SU-DHL-6 (cell line): ENCODE data around the gene IL17REL.

Experiments
- H2AFZ ChIP-seq: fragments of 200-600 bp; sonication (generic); 2 replicates; pipeline ENCODE4 v1.6.1; 2014; ENCODE audit warnings: low read depth, mild to moderate bottlenecking, moderate library complexity, mixed read lengths, antibody characterized with exemption, low read length; ENCODE audit not compliant: severe bottlenecking
- H3F3A ChIP-seq: fragments of 200-600 bp; shearing (Covaris generic); 2 replicates; pipeline ENCODE4 v1.6.0; 2016; ENCODE audit warnings: antibody characterized with exemption, mild to moderate bottlenecking; ENCODE audit not compliant: insufficient read depth
- H3K27ac ChIP-seq: fragments of 200-600 bp; sonication (generic); 2 replicates; pipeline ENCODE4 v1.5.1; 2016; ENCODE audit warnings: low read depth, mild to moderate bottlenecking, low read length, moderate library complexity, mixed read lengths
- H3K27me3 ChIP-seq: fragments of 200-600 bp; sonication (generic), shearing (Covaris generic); 2 replicates; pipeline ENCODE4 v1.6.0; 2014; ENCODE audit warnings: mild to moderate bottlenecking, low read length
- H3K36me3 ChIP-seq: fragments of 200-600 bp; sonication (generic); 2 replicates; pipeline ENCODE4 v1.6.1; 2014; ENCODE audit warnings: mild to moderate bottlenecking, low read length, mixed read lengths
- H3K4me2 ChIP-seq: fragments of 300-600, 200-600 bp; shearing (Covaris generic), sonication (generic); 2 replicates; pipeline ENCODE4 v1.6.0; 2014; ENCODE audit warnings: low read length, low read depth, mild to moderate bottlenecking; ENCODE audit not compliant: poor library complexity, severe bottlenecking
- H3K4me3 ChIP-seq: fragments of 200-600 bp; sonication (generic); 2 replicates; pipeline ENCODE4 v1.5.1; 2014; ENCODE audit warnings: antibody characterized with exemption, low read length, mild to moderate bottlenecking, mixed read lengths; ENCODE audit not compliant: insufficient read depth, poor library complexity, severe bottlenecking
- H3K79me2 ChIP-seq: fragments of 200-600 bp; sonication (generic); 2 replicates; pipeline ENCODE4 v1.6.1; 2014; ENCODE audit warnings: mild to moderate bottlenecking, low read length, moderate library complexity; ENCODE audit not compliant: insufficient read depth
- H3K9ac ChIP-seq: fragments of 200-600 bp; sonication (generic); 2 replicates; pipeline ENCODE4 v1.7.0; 2014; ENCODE audit warnings: mild to moderate bottlenecking, low read length
- H3K9me2 ChIP-seq: fragments of 200-600 bp; sonication (generic); replicated peaks from 2 replicates; pipeline ENCODE4 v1.6.1; 2014; ENCODE audit warnings: low read length; ENCODE audit not compliant: insufficient read depth
- H3K9me3 ChIP-seq: fragments of 200-600 bp; sonication (generic); 2 replicates; pipeline ENCODE4 v1.6.1; 2014; ENCODE audit warnings: low read length, mixed read lengths; ENCODE audit not compliant: insufficient read depth
- H4K20me1 ChIP-seq: fragments of 200-600 bp; sonication (generic); 2 replicates; pipeline ENCODE4 v1.6.1; 2014; ENCODE audit warnings: low read depth, mild to moderate bottlenecking, antibody characterized with exemption, low read length, moderate library complexity, mixed read lengths
- CTCF ChIP-seq: fragments of 200-600 bp; sonication (generic); IDR thresholded peaks from one replicate; pipeline ENCODE4 v1.5.1; 2017; ENCODE audit warnings: antibody characterized with exemption, mild to moderate bottlenecking, low read length, moderate library complexity; ENCODE audit not compliant: insufficient read depth, poor library complexity, severe bottlenecking
- EZH2phosphoT487 ChIP-seq: fragments of 200-600 bp; sonication (generic), shearing (Covaris generic); conservative IDR thresholded peaks from 2 replicates; pipeline ENCODE4 v1.6.1; 2018; ENCODE audit warnings: mild to moderate bottlenecking, antibody characterized with exemption, low read length, moderate library complexity, mixed read lengths

IL17REL gene

GRCh38 chr22:50046481-50047245, 34.1 kb upstream of the IL17REL start:
- Histone ChIP-seq H4K20me1 (no peaks in the 10 kb centered on the region), H3K9me2 (no peaks in the 10 kb centered on the region), H3K79me2 (no peaks in the 10 kb centered on the region), H3K9me3 (no peaks in the 10 kb centered on the region), H3K4me2 (no peak overlapping the region), H3K4me3 (no peak overlapping the region), H3K36me3 (no peaks in the 10 kb centered on the region), H3F3A (no peaks in the 10 kb centered on the region), H2AFZ (no peak overlapping the region), H3K27me3 (no peaks in the 10 kb centered on the region), H3K9ac (no peak overlapping the region), H3K27ac (no peak overlapping the region)
- TF ChIP-seq CTCF (no peak), EZH2phosphoT487 (no peak)

- Histone ChIP-seq H3K4me3 (no peak overlapping the region), H3K9me2 (no peaks in the 10 kb centered on the region), H4K20me1 (no peaks in the 10 kb centered on the region), H3K4me2 (no peak overlapping the region), H3K36me3 (no peaks in the 10 kb centered on the region), H2AFZ (no peak overlapping the region), H3K79me2 (no peaks in the 10 kb centered on the region), H3K27me3 (no peaks in the 10 kb centered on the region), H3K27ac (no peak overlapping the region), H3F3A (no peaks in the 10 kb centered on the region), H3K9ac (no peak overlapping the region), H3K9me3 (no peaks in the 10 kb centered on the region)
- TF ChIP-seq CTCF (no peak), EZH2phosphoT487 (no peak)
These were observed 33.5 kb upstream of the IL17REL start for GRCh38 chr22:50046019-50046415.

GRCh38 chr22:50045211-50046018, 32.9 kb upstream of the IL17REL start:
- no peak overlapping the region for H3K4me2 ChIP-seq
- no peaks in the 10 kb centered on the region for H3K27me3 ChIP-seq
- no peak overlapping the region for H3K27ac ChIP-seq
- H3F3A ChIP-seq: no peaks in the 10 kb centered on the region
- H3K36me3 ChIP-seq: no peaks in the 10 kb centered on the region
- H3K9ac ChIP-seq: no peak overlapping the region
- H3K79me2 ChIP-seq: no peaks in the 10 kb centered on the region
- H3K9me3 ChIP-seq: no peaks in the 10 kb centered on the region
- TF ChIP-seq CTCF: no peak
- TF ChIP-seq EZH2phosphoT487: no peak
- no peaks in the 10 kb centered on the region for H4K20me1 ChIP-seq
- H3K4me3 ChIP-seq: no peak overlapping the region
- no peaks in the 10 kb centered on the region for H3K9me2 ChIP-seq
- H2AFZ ChIP-seq: no peak overlapping the region
